ENCODE data around the gene CHPF2.

DNA sequence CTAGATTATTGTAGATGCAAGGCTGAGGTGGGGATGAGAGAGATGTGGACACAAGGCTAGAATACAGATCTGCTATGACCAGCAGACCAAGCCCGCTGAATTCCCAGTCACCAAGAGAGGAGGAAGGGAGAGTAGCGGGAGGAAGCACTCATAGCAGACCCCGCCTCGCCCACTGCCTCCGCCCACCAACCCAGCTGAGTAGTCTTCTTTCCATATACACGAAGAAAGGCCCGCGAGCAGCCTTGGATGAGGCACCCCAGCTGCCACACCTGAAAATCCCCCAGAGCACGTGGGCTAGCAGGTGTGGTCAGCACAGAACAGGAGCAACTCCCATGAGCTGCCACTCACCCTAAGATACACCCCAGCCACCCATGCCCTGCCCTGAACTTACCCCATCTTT is 14.1 kb upstream of the CHPF2 start:
- TF ChIP-seq, protein P1, sequence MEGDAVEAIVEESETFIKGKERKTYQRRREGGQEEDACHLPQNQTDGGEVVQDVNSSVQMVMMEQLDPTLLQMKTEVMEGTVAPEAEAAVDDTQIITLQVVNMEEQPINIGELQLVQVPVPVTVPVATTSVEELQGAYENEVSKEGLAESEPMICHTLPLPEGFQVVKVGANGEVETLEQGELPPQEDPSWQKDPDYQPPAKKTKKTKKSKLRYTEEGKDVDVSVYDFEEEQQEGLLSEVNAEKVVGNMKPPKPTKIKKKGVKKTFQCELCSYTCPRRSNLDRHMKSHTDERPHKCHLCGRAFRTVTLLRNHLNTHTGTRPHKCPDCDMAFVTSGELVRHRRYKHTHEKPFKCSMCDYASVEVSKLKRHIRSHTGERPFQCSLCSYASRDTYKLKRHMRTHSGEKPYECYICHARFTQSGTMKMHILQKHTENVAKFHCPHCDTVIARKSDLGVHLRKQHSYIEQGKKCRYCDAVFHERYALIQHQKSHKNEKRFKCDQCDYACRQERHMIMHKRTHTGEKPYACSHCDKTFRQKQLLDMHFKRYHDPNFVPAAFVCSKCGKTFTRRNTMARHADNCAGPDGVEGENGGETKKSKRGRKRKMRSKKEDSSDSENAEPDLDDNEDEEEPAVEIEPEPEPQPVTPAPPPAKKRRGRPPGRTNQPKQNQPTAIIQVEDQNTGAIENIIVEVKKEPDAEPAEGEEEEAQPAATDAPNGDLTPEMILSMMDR (IDR thresholded peaks at IDR 0.05): no peak
- TF ChIP-seq POLR2AphosphoS5 (IDR thresholded peaks at IDR 0.05): no peak

All from prostate gland (tissue), 2 donors.